ENCODE results near the gene PLCB1.

DNA sequence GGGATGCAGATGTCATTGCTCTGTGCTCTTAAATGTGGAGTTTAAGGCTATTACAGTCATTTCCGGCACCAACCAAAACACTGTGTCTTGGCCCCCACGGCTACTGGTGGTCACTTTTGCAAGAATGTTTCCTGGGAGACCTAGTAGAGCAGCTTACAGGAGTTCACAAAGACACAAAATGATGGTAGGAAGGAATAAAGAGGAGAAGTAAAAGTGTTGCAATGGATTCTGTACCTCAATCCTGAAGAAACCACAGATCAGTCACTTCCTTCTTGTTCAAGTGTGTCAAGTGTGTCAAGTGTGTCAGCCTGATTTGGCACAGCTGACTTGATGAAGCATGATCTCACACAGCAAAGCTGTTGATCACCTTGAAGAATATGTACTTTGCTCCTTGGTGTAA, 344.0 kb downstream of the PLCB1 start:
- TF ChIP-seq, protein P1, sequence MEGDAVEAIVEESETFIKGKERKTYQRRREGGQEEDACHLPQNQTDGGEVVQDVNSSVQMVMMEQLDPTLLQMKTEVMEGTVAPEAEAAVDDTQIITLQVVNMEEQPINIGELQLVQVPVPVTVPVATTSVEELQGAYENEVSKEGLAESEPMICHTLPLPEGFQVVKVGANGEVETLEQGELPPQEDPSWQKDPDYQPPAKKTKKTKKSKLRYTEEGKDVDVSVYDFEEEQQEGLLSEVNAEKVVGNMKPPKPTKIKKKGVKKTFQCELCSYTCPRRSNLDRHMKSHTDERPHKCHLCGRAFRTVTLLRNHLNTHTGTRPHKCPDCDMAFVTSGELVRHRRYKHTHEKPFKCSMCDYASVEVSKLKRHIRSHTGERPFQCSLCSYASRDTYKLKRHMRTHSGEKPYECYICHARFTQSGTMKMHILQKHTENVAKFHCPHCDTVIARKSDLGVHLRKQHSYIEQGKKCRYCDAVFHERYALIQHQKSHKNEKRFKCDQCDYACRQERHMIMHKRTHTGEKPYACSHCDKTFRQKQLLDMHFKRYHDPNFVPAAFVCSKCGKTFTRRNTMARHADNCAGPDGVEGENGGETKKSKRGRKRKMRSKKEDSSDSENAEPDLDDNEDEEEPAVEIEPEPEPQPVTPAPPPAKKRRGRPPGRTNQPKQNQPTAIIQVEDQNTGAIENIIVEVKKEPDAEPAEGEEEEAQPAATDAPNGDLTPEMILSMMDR (IDR thresholded peaks at IDR 0.05; ENCODE audit: low read length), result no peak
- TF ChIP-seq EZH2 (IDR thresholded peaks at IDR 0.05; ENCODE audit: borderline replicate concordance, low read length), result no peak
